GM19193 (cell line): ENCODE measurements around the gene JARID2.

Experiments
- POLR2A ChIP-seq: IDR thresholded peaks from 4 replicates; pipeline ENCODE4 v1.6.1; 2011; ENCODE audit not compliant: insufficient read depth, insufficient read length; ENCODE audit errors: extremely low read depth

The JARID2 gene

GRCh38 chr6:15352220-15352619 lies 106.4 kb downstream of the JARID2 start:
- no peak for TF ChIP-seq POLR2A

- no peak for TF ChIP-seq POLR2A
These were observed 107.0 kb downstream of the JARID2 start for GRCh38 chr6:15352845-15353244.

GRCh38 chr6:15355683-15356099 lies 109.8 kb downstream of the JARID2 start:
- TF ChIP-seq POLR2A = no peak

- no peak for TF ChIP-seq POLR2A
These were observed 110.3 kb downstream of the JARID2 start for GRCh38 chr6:15356179-15356578.

- TF ChIP-seq POLR2A = no peak
These were observed 111.1 kb downstream of the JARID2 start for GRCh38 chr6:15356937-15357336.

GRCh38 chr6:15357782-15358181 lies 111.9 kb downstream of the JARID2 start:
- TF ChIP-seq POLR2A = no peak

GRCh38 chr6:15358579-15359327 lies 112.9 kb downstream of the JARID2 start:
- no peak for TF ChIP-seq POLR2A

GRCh38 chr6:15359335-15359862 lies 113.5 kb downstream of the JARID2 start:
- no peak for TF ChIP-seq POLR2A

- TF ChIP-seq POLR2A = no peak
These were observed 114.4 kb downstream of the JARID2 start for GRCh38 chr6:15360300-15360699.

- no peak for TF ChIP-seq POLR2A
These were observed 115.3 kb downstream of the JARID2 start for GRCh38 chr6:15361197-15361596.

- no peak for TF ChIP-seq POLR2A
These were observed 116.6 kb downstream of the JARID2 start for GRCh38 chr6:15362274-15363160.

- TF ChIP-seq POLR2A = no peak
These were observed 117.3 kb downstream of the JARID2 start for GRCh38 chr6:15363164-15363522.

GRCh38 chr6:15363523-15364400 lies 117.9 kb downstream of the JARID2 start:
- no peak for TF ChIP-seq POLR2A

- TF ChIP-seq POLR2A = no peak
These were observed 118.7 kb downstream of the JARID2 start for GRCh38 chr6:15364401-15365037.
